MG63 (cell line): ENCODE data around the gene P4HB. TPM values are rescaled to one million over a fixed set of nuclear protein-coding genes. Genes with fewer than 3 reads are reported as not detected.

ENCODE experiments used
- DNase-seq: peaks from one replicate; pipeline ENCODE4 v3.0.0-alpha.2; 2020
- H3K27me3 ChIP-seq: fragments of 250-450 bp; sonication (Bioruptor Pico); 2 replicates; pipeline ENCODE4 v1.5.1; 2020; ENCODE audit warnings: mild to moderate bottlenecking, moderate library complexity
- H3K36me3 ChIP-seq: fragments of 250-450 bp; sonication (Bioruptor Pico); 2 replicates; pipeline ENCODE4 v1.5.1; 2020; ENCODE audit warnings: mild to moderate bottlenecking, moderate library complexity
- H3K4me3 ChIP-seq: fragments of 250-450 bp; sonication (Bioruptor Pico); 2 replicates; pipeline ENCODE4 v1.5.1; 2020; ENCODE audit warnings: mild to moderate bottlenecking, moderate library complexity
- H3K9me3 ChIP-seq: fragments of 250-450 bp; sonication (Bioruptor Pico); 2 replicates; pipeline ENCODE4 v1.5.1; 2020; ENCODE audit warnings: mild to moderate bottlenecking, moderate library complexity
- total RNA-seq: library from RNA; depleted of rRNA; stranded (reverse); fragments of >200 nt; shearing (Covaris generic); gene quantifications from 2 replicates; pipeline ENCODE4 v1.2.3, GENCODE V29; 2014; ENCODE audit warnings: low replicate concordance; rRNA removed

Gene P4HB
- total RNA-seq = 531 and 798 TPM in 2 replicates

DNA sequence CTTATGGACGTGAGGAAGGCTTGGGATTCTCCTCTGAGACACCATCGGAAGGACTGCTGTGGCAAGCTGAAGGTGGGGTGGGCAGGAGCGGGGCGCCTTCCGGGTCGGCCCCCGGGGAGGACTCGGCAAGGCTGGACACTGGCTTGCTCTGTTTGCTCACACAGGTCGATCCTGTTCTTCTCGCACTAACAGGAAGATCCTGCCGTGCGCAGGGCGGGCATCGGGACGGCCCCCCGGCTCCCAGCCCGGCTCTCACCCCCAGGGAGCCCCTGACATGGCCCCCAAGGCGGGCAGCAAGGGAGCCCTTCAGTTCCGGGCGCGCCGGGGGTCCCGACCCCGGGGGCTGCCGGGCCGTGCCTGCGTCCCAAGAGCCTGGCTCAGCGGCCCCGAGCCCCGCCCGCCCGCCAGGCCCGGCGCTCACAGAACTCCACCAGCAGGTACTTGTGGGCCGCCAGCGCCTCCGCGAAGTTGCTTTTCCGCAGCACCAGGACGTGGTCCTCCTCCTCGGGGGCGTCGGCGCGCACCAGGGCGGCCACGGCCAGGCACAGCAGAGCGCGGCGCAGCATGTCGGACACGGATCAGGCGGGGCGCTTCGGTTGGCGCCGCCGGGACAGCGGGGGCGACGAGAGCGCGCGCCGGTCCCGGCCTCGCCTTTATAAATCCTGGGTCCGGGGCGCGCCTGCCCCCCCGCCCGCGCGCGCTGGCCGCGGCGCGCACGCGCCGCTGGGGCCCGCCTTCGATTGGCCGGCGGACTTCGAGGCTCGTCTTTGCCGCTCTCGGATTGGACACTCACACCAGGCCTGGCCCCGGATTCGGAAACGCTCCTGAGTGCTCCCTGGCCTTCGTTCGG lies at the start of gene P4HB:
TSS of gene P4HB (minus strand) at position 630 of the 850 bp plus-strand sequence. CDS start at position 566, 64 bp downstream.
- Histone ChIP-seq H3K36me3 (peaks cover 83% of the 10 kb centered on the region), H3K9me3 (no peaks in the 10 kb centered on the region), H3K4me3 (peak within 1 kb of the TSS; percentile 78), H3K27me3 (no peaks in the 10 kb centered on the region)
- DNase-seq = no peak

DNA sequence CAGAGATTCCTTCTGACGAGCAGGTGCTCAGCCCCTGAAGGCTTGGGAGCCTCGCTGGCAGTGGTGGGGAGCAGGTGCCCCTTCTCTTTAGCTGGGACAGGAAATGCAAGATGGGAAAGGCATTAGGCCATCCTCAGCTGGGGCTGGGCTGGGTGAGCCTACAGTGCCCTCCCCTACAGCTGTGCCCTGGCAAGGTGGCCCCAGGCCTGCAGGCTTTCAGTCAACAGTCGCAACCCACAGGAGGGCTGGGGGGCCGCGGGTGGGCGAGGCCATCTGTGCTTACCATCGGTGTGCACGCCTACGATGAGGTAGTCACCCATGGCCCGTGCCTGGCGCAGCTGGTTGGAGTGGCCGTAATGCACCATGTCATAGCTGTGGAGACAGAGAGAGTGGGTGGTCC lies 48.9 kb upstream of the P4HB start:
- no peak for DNase-seq
- no peaks in the 10 kb centered on the region; the same call in 1 of the 2 replicates for H3K9me3 ChIP-seq
- H3K27me3 ChIP-seq = no peaks in the 10 kb centered on the region
- H3K4me3 ChIP-seq = no peak overlapping the region
- peaks cover 21% of the 10 kb centered on the region for H3K36me3 ChIP-seq

DNA sequence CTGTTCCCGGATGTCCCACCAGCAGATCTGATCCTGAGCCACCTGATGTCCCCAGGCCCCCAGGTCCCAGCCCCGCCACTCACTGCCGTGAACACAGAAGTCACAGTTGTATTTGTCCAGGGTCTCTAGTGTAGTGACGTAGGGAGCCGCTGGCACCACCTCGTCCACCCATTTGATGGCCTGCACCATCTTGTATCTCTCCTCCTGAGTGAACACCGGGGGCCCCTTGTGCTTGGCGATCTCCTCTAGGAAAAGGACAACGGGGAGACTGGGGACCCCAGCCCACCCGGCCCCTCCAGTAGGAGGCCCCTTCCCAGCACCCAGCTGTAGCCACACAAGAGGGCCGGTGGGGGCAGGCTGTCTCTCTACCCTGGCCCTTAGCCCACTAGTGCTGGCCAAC lies 48.5 kb upstream of the P4HB start:
- Histone ChIP-seq H3K4me3 (no peak overlapping the region), H3K36me3 (peaks cover 17% of the 10 kb centered on the region), H3K27me3 (no peaks in the 10 kb centered on the region), H3K9me3 (no peaks in the 10 kb centered on the region; the same call in 1 of the 2 replicates)
- no peak for DNase-seq

DNA sequence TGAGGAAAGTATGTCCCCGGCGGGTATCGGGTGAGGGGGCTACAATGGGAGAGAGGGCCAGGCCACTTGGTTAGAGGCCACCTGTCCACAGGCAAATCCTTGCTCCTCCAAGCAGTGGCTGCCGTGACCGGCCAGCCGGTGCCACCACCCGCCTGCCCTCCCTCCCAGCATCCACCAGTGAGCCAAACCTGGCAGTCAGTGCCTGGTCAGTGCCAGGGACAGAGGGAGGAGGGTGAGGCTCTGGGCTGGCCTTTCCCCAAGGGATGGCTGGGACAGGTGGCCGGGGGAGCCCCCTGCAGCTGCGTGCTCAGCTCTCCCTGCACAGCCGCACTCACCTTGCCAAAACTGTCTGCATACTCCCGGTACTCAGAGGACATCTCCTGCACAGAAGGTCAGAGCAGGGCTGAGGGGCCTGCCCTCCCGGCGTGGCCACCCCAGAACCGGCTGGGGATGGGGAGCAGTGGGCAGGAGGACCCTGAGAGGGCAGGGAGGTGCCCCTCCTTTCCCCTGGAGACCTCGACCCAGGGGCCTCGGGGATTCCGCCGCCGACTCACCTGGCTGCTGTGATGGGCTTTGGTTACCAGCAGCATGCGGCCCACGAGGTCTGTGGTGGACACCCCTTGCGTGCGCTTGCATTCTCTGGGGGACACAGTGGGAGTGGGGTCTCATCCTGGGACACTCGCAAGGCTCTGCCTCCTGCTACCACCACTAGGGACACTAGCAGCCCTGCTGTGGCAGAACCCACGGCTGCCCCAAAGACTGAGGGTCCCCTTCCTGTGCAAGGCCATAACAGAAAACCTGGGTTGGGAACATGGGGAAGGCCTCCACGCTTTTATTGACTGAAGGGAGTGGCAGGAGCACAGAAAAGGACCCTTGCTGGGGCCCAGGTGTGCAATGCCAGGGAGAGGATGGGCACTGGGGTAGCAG lies 47.1 kb upstream of the P4HB start:
- DNase-seq = no peak
- H3K4me3 ChIP-seq = no peak overlapping the region
- H3K9me3 ChIP-seq = no peaks in the 10 kb centered on the region; the same call in 1 of the 2 replicates
- peaks cover 9% of the 10 kb centered on the region for H3K36me3 ChIP-seq
- H3K27me3 ChIP-seq = no peaks in the 10 kb centered on the region

DNA sequence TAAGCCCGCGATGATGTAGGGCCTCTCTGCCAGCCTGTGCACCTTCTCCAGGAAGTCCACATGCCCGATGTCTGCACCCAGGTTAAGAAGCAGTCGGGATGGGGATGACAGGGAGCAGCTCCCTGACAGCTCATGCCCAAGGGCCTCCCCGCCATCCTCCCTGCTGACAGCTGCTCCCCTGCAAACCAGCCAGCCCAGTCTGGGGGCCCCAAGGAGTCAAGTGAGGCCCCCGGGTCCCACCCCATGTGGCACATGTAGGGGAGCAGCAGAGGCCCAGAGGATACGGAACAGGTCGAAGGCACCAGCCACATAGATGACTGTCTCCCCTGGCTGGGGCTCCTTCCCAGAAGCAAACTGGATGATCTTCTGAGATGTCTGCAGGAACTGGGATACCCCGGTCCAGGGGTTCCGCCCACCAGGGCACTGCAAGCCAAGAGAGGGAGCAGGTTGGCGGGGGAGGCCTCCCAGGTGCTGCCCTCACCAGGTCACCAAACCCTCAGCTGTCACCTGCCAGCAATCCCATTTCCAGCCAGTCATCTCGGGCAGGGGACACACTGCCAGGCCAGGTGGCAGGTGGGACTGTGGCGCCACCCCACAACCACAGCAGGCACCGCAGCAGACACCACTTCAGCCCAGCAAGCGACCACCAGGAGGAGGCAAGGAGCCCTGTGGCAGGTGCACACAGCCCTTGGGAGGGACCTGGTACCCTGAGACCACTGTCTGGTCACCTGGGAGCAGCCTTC lies 46.3 kb upstream of the P4HB start:
- no peak for DNase-seq
- H3K9me3 ChIP-seq = no peaks in the 10 kb centered on the region; the same call in 1 of the 2 replicates
- no peaks in the 10 kb centered on the region for H3K27me3 ChIP-seq
- peaks cover 1% of the 10 kb centered on the region for H3K36me3 ChIP-seq
- no peak overlapping the region for H3K4me3 ChIP-seq

DNA sequence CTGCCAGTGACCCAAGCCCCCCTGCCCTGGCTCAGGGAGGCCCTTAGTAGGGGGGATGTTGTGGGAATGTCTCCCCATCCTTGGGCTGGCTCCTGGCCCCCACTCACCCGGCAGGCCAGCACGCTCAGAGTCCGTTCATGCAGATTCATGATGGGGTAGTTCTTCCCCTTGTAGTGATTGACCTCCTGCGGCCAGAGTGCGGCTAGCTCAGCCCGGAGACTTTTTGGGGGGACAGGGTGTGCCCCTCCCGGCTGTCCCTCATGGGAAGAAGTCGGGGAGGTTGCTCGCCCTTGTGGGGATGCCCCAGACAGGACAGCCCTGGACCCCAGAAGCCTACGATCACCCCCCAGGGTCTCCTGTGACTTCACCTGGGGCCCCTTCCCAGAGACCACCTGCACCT lies 45.7 kb upstream of the P4HB start:
- H3K9me3 ChIP-seq = no peaks in the 10 kb centered on the region; the same call in 1 of the 2 replicates
- H3K27me3 ChIP-seq = no peaks in the 10 kb centered on the region
- peaks cover 4% of the 10 kb centered on the region for H3K36me3 ChIP-seq
- no peak overlapping the region for H3K4me3 ChIP-seq
- no peak for DNase-seq

DNA sequence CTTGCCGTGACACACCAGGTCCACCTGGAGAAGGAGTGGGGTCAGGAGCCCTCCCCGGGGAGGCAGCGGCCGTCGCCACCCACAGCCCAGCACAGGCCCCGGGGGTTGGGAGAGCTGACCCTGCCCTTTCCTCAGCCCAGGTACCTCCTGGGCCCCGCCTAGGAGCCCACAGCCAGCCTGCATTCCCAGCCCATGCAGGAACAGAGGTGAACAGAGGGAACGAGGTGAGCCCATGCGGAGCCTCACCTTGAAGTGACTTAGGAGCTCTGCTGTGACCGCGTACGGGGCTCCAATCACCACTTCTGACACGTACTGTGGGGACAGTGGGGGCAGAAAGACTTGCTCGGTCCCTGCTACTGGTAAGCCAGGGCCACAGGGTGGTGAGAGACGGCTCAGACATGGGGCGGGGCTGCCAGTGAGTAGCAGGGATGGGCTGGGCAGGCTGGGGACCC lies 45.1 kb upstream of the P4HB start:
- H3K9me3 ChIP-seq = no peaks in the 10 kb centered on the region; the same call in 1 of the 2 replicates
- no peak for DNase-seq
- H3K36me3 ChIP-seq = peaks cover 9% of the 10 kb centered on the region
- no peaks in the 10 kb centered on the region for H3K27me3 ChIP-seq
- no peak overlapping the region for H3K4me3 ChIP-seq

DNA sequence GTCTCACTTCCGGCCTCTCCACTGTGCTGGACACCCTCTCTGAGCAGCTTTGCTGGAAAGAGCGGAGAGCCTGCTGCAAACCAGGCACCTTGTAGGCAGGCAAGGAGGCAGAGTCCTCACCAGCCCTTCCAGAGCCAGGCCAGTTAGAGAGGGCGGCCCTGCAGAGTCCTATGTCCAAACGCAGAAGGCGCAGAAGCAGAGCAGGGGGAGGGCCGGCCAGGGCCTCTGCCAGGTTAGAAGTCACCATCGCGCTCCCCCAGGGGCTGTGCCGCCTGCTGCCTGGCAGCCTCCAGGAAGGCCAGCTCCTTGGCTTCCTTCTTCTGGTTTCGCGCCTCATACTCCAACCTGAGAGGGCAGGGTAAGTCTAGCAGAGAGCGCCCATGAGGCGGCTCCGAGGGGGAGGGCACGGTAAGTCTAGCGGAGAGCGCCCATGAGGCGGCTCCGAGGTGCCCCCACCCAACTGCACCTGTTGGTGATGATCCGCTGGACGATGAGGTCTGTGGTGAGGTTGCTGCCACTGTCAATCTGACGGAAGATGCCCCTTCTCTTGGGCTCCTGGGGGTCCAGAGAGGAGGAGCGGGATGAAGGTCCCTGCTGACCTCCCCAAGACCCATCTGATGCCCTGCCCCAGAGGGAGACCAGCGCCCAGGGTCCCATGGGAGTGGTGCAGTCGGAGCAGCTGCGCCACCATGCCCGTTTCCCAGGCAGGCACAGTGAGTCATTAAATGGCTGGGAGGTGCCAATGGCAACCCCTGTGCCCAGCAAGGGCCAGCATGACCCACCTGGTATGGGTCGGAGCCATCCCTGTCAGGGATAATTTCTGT lies 44.5 kb upstream of the P4HB start:
- Histone ChIP-seq H3K9me3 (no peaks in the 10 kb centered on the region), H3K36me3 (peaks cover 16% of the 10 kb centered on the region), H3K4me3 (no peak overlapping the region), H3K27me3 (no peaks in the 10 kb centered on the region)
- no peak for DNase-seq

DNA sequence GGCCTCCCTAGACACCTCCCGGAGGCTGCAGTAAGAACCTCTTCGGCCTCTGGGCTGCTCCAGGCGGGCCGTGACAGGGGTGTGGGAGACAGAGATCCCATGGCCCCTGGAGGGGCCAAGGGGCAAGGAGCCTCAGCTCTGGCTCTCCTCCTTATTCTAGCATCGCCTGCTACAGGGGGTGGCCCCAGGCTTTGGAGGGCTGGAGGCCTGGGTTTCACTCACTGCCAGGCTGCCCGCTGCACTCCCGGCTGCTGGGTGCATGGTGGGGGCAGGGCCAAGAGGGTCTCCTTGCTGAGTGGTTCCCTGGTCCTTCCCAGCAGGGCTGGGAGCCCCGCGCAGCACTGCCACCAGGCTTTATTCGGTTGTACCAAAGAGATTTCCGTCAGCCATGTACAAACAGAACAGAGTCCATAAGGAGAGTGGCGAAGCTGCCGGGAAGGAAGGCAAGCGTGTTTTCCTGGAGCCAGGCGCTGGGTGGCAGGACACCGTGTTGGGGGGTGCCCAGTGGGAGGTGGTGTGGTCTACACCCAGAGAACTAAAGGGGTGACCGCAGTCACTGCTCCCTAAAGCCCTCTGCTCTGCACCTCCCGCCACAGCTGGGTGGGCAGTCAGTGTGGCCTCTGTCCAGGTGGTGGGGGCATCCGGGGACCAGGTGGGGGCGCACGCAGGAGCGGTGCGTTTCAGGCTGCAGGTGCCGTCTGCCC lies 43.7 kb upstream of the P4HB start:
- H3K9me3 ChIP-seq = no peaks in the 10 kb centered on the region
- H3K4me3 ChIP-seq = no peak overlapping the region
- DNase-seq = no peak
- H3K27me3 ChIP-seq = no peaks in the 10 kb centered on the region
- H3K36me3 ChIP-seq = peaks cover 23% of the 10 kb centered on the region

DNA sequence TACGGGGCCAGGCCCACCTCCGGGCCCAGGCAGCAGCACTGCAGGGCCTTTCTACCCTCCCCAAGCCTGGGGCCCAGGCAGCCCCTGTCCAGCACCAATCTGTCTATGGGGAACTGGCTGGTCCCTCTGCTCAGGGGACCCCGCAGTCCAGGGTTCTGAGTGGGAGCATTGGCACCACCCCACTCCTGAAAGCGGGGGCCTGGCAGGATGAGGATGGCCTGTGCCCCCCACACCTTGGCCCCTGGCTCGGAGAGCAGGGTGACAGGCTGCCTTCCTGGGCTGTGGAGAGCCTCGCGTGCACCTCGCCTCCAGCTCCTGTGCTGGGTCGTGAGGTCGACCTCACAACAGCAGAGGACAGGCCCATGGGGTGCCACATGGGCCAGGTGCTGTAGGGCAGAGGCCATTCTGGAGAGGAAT lies 43.1 kb upstream of the P4HB start:
- Histone ChIP-seq H3K4me3 (no peak overlapping the region), H3K36me3 (peaks cover 26% of the 10 kb centered on the region), H3K27me3 (no peaks in the 10 kb centered on the region), H3K9me3 (no peaks in the 10 kb centered on the region)
- no peak for DNase-seq

DNA sequence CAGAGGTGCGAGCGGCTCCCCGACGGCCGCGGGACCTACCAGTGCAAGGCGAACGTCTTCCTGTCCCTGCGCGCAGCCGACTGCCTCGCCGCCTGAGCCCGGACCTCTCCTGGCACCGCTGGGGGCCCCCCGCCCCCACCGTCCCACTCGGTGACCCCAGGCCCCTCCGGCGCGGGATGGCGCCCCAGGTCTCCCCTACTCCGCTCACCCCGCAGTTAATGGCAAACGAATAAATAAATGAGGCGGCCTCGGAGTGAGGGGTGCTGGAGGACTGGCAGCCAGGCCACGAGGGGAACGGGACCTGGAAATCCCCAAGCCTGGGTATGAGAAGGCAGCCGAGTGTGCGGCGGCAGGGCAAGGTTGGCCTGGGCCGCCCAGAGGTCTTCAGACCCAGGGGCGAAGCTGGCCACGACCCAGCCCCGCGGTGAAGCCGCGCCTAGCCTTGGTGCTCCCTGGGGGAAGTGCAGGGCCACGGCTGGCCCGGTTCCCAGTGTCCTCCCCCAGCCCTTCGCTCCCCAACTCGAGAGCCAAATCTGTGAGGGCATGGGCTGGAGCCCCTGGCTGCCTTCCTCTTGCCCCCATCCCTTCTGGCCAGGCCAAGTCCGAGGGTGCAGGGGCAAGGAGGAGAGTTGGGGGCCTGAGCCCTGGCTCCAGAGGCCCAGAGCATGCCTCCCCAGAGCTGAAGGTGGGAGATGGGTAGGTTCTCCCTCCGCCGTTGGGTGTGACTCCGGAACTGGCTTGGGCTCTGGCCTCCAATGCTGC lies 42.5 kb upstream of the P4HB start:
- no peak for DNase-seq
- H3K27me3 ChIP-seq = no peaks in the 10 kb centered on the region
- peaks cover 26% of the 10 kb centered on the region for H3K36me3 ChIP-seq
- H3K4me3 ChIP-seq = no peak overlapping the region
- H3K9me3 ChIP-seq = no peaks in the 10 kb centered on the region

DNA sequence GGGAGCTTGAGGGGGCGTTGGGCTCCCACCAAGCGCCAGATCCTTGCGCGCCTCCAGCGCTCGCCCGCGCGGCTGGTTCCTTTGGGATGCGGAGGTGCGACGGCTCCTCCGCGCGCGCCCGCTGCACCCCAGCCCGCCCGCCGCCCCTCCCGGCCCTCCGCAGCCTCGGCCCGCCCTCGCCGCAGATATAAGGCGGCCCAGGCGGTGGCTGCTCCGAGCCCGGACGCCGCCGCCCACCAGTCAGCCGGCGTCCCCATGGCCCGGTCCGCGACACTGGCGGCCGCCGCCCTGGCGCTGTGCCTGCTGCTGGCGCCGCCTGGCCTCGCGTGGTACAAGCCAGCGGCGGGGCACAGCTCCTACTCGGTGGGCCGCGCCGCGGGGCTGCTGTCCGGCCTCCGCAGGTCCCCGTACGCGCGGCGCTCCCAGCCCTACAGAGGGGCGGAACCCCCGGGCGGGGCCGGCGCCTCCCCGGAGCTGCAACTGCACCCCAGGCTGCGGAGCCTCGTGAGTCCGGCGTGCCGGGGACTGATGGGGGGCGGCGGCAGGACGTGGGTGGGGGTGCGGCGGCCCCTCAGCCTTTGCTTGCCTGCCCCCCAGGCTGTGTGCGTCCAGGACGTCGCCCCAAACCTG lies 41.8 kb upstream of the P4HB start, which contains the start of gene NPB:
TSS of gene NPB (plus strand) at position 216 of the 630 bp plus-strand sequence. CDS start at position 256, 40 bp downstream.
- Histone ChIP-seq H3K4me3 (no peak within 1 kb of the TSS), H3K9me3 (no peaks in the 10 kb centered on the region), H3K27me3 (no peaks in the 10 kb centered on the region), H3K36me3 (peaks cover 30% of the 10 kb centered on the region)
- DNase-seq = no peak

DNA sequence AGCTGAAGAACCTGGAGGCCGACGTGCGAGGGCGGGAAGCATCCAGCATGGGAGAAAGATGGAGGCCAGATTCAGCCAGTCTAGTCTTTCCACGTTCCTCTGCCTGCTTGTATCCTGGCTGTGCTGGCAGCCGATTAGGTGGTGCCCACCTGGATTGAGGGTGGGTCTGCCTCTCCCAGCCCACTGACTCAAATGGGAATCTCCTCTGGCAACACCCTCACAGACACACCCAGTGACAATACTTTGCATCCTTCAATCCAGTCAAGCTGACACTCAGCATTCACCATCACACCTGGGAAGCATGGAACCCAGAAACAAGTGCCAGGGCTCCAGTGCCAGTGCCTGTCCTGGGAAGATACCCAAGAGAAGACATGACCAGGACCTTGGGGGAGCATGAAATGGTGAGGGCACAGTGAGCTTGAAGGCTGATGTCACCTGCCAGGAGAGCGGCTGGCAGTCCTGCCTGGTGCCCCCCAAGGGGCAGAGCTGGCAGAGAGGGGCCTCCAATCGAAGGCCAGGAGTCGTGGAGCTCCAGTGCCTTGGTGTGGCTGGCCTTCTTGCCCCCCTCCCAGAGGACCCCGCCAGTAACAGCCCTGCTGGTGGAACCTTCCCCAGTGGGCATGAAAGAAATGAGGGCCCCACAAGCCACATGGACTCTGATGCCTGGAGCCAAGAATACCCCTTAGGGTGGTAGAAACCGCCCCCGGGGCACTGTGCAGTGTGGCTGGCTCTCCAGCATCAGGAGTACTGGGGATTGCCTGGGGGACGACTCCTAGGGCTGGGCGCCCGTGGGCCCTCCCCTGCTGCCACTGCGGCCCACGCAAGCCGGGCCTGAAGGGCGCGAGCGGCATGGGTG lies 41.1 kb upstream of the P4HB start:
- Histone ChIP-seq H3K27me3 (no peaks in the 10 kb centered on the region), H3K9me3 (no peaks in the 10 kb centered on the region), H3K36me3 (peaks cover 35% of the 10 kb centered on the region), H3K4me3 (no peak overlapping the region)
- no peak for DNase-seq
